Measurements from ENCODE around the gene B4GALT5. TPM values are rescaled to one million over a fixed set of nuclear protein-coding genes. Genes with fewer than 3 reads are reported as not detected.
"Not testable (repeated sequence)": the region's sequence is repeated elsewhere in the genome, so short reads cannot be mapped to it uniquely, and the experiment has no call there.

Gene B4GALT5
- total RNA-seq, 1 experiment from 2014 or later = 25.5 TPM

GRCh38 chr20:49630396-49630951 is 83.2 kb downstream of the B4GALT5 start:
- no peak for DNase-seq (ENCODE audit: low read depth)

DNA sequence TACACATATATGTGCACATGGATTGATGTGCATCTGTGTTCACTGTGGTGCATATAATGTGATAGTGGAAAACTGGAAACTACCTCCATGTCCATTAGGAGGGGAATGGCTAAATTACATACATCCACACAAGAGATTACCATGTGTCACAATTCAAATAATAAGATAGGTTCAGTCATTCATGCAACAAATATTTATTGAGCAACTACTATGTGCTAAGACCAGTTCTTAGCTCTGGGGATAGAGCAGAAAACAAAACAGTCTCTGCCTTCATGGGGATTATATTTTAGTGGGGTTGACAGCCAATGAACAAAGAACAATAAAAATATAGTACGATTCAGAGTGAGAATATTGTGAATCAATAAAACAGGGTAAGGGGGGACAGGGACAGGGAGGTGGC is 84.1 kb downstream of the B4GALT5 start:
- no peak for DNase-seq (ENCODE audit: low read depth)

GRCh38 chr20:49628280-49628679 is 85.4 kb downstream of the B4GALT5 start:
- not testable (repeated sequence) for DNase-seq (ENCODE audit: low read depth)

- no peak for DNase-seq (ENCODE audit: low read depth)
Observed at GRCh38 chr20:49627329-49627761, 86.3 kb downstream of the B4GALT5 start.

- DNase-seq (ENCODE audit: low read depth) = not testable (repeated sequence)
Observed at GRCh38 chr20:49624988-49625387, 88.7 kb downstream of the B4GALT5 start.

GRCh38 chr20:49624317-49624716 is 89.4 kb downstream of the B4GALT5 start:
- no peak for DNase-seq (ENCODE audit: low read depth)

GRCh38 chr20:49622243-49622642 is 91.4 kb downstream of the B4GALT5 start:
- DNase-seq (ENCODE audit: low read depth) = no peak

DNA sequence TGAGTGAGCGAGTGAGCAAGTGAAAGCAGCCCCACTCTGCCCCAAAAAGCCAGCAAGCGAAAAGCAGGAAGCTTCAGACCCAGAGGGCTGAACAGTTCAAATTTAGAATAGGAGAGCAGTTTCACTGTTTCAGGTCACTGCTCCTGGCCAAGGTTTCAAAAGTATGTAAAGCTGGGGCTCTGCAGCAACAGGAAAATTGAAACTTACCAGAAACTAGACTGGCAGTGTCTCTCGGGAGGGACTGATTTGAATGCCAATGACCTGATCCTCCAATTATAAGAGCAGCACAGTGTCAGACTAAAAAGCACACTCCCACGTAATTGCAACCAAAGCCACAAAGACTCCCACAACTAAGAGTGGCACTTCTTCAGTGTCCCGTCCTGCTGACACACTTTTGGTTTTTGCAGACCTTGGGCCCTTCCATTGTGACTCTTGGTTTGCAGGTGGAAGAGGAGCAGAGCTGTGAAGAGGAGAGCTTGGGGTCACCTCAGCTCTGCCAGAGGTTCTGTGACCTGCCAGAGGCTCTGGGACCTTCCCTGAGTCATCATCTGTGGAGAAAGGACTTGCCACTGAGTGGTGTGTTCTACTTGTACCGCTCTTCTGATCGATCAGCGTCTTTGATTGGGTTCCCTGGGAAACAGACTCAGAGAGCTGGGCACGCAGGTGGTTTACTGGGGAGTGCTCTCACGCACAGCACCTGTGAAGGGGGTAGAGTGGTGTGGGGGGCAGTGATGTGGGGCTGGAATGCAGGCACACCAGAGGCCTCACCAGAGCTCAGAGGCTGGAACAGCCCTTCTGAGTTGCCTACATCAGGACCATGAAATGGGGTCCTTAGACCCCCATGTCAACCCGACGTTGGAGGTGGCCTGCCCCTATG is 93.1 kb downstream of the B4GALT5 start:
- DNase-seq (ENCODE audit: low read depth) = no peak

DNA sequence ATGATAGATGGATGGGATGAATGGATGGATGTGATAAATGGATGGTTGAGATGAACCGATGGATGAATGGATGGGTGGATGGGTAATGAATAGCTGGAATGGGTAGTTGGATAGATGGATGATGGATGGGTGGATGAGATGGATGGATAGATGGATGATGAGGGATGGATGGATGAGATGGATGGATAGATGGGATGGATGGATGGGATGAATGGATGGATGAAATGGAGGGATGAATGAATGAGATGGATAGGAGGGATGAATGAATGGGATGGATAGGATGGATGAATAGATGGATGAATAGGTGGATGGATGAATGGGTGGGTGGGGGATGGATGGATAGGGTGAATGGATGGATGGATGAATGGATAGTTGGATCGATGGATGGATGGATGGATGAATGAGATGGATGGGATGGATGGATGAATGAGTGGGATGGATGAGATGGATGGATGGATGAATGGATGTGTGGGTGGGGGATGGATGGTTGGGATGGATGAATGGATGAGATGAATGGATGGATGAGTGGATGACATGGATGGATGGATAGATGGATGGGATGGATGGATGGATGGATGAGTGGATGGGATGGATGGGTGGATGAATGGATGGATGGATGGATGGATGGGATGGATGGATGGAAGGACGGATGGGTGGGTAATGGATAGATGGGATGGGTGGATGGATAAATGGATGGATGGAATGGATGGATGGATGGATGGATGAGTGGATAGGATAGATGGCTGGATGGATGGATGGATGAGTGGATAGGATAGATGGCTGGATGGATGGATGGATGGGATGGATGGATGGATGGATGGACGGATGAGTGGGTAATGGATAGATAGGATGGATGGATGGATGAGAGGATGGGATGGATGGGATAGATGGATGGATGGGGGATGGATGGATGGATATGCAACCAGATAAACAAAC is 94.3 kb downstream of the B4GALT5 start:
- no peak for DNase-seq (ENCODE audit: low read depth)

- DNase-seq (ENCODE audit: low read depth) = peak; percentile 41
Observed at GRCh38 chr20:49618289-49618688, 95.4 kb downstream of the B4GALT5 start.

DNA sequence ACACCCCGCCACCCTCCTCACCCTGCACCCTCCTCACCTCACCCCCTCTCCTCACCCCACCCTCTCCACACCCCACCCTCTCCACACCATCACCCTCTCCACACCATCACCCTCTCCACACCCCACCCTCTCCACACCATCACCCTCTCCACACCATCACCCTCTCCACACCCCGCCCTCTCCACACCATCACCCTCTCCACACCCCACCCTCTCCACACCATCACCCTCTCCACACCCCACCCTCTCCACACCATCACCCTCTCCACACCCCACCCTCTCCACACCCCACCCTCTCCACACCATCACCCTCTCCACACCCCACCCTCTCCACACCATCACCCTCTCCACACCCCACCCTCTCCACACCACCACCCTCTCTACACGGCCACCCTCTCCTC is 96.3 kb downstream of the B4GALT5 start:
- not testable (repeated sequence) for DNase-seq (ENCODE audit: low read depth)

DNA sequence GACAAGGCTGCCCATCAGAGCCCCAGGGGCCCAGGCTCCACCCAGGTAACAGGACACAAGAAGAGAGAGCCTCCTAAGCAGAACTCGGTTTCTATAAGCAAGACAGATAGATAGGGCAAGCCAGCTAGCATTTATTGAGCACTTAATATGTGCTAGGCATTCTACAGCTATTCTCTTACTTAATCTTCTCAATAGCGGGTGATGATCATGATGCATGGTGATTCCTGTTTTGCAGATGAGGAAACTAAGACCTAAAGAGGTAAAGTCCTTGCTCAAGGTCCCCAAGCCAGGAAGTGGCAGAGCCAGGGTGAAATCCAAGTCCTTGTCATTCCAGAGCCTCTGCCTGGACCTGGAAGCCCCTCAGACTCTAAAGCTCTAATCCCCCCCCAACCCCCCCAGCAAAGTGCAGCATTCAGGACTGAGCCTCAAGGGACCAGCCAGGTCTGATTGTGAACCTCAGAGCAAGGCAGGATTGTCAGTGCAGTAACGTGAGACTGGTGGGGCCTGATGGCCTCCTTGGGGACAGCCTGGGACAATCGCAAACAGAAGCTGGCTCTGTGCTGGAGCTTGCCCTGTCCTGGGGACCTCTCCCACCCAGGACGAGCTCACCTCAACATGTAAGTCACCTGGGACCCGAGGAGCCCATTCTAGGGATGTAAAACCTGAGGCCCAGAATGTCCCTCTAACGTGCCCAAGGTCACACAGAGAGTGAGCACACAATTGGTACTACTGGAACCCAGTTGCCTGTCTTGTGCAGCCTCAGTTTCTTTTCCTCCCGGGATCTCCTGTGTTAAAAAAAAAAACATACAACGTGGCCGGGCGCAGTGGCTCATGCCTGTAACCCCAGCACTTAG is 97.3 kb downstream of the B4GALT5 start:
- no peak for DNase-seq (ENCODE audit: low read depth)

DNA sequence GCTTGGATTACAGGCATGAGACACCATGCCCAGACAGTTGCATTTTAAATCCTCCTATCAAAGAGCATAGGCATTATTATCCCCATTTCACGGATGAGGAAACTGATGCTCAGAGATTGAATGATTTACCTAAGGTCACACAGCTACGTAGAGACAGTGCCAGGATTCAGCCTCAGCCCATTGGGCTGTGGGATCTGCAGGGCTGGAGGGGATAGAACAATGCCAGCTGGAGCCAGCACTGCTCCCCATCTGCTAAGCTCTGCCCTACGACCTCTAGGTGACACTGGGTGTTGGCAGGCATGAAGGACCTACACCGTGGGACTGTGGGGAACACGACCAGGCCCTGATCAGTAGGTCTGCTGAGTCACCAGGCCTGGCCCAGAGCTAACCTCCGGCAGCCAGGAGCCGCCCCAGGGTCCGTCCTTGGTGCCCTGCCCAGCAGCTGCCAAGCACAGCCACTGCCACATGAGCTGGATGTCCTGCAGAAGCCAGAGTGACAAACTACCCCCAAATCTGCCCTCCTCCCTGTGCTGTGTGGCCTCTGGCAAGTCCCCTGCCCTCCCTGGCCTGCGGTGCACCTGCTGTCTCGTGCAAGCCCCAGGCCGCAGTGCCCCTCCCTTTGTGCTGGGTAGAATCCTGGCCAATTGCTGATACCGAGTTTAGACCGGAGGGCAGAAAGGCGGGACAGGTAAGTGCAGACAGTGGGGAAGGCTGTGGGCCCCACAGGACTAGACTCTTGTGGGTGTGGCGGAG is 98.1 kb downstream of the B4GALT5 start:
- DNase-seq (ENCODE audit: low read depth) = peak; percentile 85

DNA sequence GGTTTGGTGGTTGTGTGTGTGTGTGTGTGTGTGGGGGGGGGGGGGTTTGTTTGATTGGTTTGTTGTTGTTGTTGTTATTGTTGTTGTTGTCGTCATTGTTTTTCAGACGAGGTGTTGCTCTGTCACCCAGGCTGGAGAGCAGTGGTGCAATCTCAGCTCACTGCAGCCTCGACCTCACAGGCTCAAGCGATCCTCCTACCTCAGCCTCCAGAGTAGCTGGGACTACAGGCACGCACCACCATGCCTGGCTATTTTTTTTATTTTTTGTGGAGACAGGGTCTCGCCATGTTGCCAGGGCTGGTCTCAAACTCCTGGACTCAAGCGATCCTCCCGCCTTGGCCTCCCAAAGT is 98.7 kb downstream of the B4GALT5 start:
- DNase-seq (ENCODE audit: low read depth) = not testable (repeated sequence)

- DNase-seq (ENCODE audit: low read depth) = no peak
Observed at GRCh38 chr20:49614338-49615050, 99.2 kb downstream of the B4GALT5 start.

GRCh38 chr20:49612127-49612738 is 101.4 kb downstream of the B4GALT5 start:
- DNase-seq (ENCODE audit: low read depth) = peak; percentile 85

DNA sequence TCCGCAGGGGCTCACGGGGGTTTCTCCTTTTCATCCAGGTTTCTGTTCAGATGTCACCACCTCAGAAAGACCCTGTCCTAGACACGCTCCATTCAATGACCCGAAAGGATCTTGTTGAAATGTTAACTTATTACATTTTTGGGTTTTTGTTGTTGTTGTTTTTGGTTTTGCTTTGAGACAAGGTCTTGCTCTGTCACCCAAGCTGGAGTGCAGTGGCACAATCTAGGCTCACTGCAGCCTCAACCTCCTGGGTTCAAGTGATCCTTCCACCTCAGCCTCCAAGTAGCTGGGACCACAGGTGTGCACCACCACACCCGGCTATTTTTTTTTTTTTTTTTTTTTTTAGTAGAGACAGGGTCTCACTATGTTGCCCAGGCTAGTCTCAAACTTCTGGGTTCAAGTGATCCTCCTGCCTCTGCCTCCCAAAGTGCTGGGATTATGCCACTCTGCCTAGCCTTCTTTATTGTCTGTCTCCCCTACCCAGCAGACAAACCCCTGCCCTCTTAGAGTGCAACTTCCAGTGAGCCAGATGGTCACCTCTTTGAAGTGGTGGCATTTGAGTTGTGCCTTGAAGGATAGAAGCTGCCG is 102.0 kb downstream of the B4GALT5 start:
- not testable (repeated sequence) for DNase-seq (ENCODE audit: low read depth)

DNA sequence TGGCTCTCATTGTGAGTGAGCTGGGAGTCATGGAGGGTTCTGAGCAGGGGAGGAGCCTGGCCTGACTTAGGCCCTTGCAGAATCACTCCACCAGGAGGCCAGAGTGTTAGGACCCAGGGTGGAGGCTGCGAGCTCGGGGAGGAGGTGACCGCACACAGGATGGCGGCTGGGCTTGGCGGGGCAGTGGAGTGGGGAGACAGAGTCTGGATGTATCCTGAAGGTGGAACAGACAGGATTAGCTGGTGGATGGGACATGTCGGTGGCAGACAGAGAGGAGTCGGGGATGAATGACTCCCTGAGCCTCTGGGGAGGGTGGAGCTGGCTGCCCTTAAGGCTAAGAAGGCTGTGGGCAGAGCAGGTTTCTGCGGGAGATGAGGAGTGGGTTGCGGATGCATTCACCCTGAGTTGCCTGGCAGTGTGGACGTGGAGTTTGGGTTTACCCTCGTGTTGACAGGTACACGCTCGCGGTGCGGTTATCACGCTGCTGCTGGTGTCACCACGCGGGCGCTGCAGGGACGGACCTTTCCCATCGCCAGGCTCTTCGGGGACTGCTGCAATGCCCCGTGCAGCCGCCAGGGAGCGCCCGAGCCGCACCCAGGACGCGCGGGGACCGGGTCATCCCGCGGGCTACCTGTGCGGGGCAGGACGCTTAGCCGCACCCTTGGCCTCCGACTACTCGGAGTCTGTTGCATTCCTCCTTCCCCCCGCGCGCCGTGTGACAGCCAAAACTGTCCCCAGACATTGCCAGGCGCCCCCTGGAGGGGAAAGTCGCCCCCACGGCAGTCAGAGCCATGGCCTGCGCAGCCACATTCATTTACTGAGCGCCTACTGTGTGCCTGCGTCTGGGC is 102.8 kb downstream of the B4GALT5 start:
- peak; percentile 69 for DNase-seq (ENCODE audit: low read depth)
